ENCODE measurements around the gene WDR35. TPM values are rescaled to one million over a fixed set of nuclear protein-coding genes. Genes with fewer than 3 reads are reported as not detected.

Gene WDR35
- total and polyA plus RNA-seq, 10 of the 15 experiments (the other 5 are each of a cell fraction or from before 2014, with no cell fraction given) = 3.0 to 9.3 (median 6.3) TPM

- TF ChIP-seq ZNF592 (IDR thresholded peaks at IDR 0.05) (no peak), SREBF1 (IDR thresholded peaks at IDR 0.05; ENCODE audit: low read length) (no peak), ZNF687 (IDR thresholded peaks at IDR 0.05) (peak; percentile 54; the same call in 1 of the 2 replicates), MTA3 (IDR thresholded peaks at IDR 0.05; ENCODE audit: borderline replicate concordance, low read length) (peak; percentile 74; the same call in 1 of the 2 replicates), YY1 (IDR thresholded peaks at IDR 0.05; ENCODE audit: low read depth, low read length) (peak; percentile 76), MYC (IDR thresholded peaks at IDR 0.05; ENCODE audit: insufficient read depth, insufficient read length, insufficient replicate concordance, low read length, severe bottlenecking) (no peak), SRF (IDR thresholded peaks at IDR 0.05; ENCODE audit: low read depth in 2 of 2, low read length in 2 of 2) (no peak), PAX8 (IDR thresholded peaks at IDR 0.05) (peak; percentile 57; the same call in 1 of the 2 replicates), SUPT20H (IDR thresholded peaks at IDR 0.05; ENCODE audit: borderline replicate concordance, control insufficient read depth, low read depth, low read length) (no peak), IRF3 (IDR thresholded peaks at IDR 0.05) (no peak; the same call in 1 of the 2 replicates), POU2F2 (IDR thresholded peaks at IDR 0.05; ENCODE audit: borderline replicate concordance, low read depth, low read length) (peak; percentile 70; the same call in 1 of the 3 replicates), CREB1 (IDR thresholded peaks at IDR 0.05; ENCODE audit: low read depth) (peak; percentile 61), FOXK2 (IDR thresholded peaks at IDR 0.05) (no peak), TCF7 (IDR thresholded peaks at IDR 0.05; ENCODE audit: borderline replicate concordance) (no peak), BRCA1 (IDR thresholded peaks at IDR 0.05; ENCODE audit: low read depth, low read length) (peak; percentile 82), RELB (IDR thresholded peaks at IDR 0.05; ENCODE audit: low read depth) (peak; percentile 96), NBN (IDR thresholded peaks at IDR 0.05) (peak; percentile 97), SUZ12 (IDR thresholded peaks at IDR 0.05; ENCODE audit: unreplicated experiment) (no peak)
Measured at GRCh38 chr2:19901442-19902215, 88.3 kb downstream of the WDR35 start, which contains the start of gene TTC32 (continued).

All from GM12878 (cell line).